ENCODE data around the gene INSM1.
A peak's percentile ranks its signal among the peaks of the same experiment; 100 is the strongest.

INSM1 gene, protein sequence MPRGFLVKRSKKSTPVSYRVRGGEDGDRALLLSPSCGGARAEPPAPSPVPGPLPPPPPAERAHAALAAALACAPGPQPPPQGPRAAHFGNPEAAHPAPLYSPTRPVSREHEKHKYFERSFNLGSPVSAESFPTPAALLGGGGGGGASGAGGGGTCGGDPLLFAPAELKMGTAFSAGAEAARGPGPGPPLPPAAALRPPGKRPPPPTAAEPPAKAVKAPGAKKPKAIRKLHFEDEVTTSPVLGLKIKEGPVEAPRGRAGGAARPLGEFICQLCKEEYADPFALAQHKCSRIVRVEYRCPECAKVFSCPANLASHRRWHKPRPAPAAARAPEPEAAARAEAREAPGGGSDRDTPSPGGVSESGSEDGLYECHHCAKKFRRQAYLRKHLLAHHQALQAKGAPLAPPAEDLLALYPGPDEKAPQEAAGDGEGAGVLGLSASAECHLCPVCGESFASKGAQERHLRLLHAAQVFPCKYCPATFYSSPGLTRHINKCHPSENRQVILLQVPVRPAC

DNA sequence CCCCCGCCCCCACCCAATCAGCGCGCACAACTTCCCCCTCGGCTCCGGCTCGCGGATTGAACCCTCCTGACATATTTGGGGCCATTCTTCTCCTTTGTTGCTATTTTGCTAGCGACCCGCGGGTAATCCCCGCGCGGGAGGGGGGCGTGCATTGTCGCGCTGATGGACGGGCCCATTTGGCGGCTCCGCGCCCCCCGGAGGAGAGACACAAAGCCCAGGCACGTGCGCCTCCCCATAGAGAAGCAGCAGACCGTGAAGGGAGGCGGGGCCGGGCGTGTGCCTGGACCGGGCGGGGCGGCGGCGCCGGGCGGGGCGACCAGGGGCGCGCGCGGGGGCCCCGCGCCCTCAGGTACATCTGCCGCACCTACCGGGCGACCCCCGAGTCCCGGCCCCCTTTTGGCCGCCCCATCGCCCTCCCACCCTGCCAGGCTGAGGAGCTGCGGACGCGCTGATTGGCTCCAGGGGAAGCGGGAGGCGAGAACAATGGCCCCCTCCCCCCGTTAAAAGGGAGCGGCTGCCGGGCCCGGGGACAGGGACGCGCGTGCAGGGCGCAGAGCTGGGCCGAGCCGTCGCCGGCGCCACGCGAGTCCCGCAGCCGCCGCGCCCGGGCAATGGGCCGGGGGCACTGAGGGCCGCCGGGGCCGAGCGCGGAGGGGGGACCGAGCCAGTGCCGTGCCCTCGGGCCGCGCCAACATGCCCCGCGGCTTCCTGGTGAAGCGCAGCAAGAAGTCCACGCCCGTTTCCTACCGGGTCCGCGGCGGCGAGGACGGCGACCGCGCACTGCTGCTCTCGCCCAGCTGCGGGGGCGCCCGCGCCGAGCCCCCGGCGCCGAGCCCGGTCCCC lies at the start of gene INSM1:
TSS of gene INSM1 (plus strand) at position 530 of the 843 bp plus-strand sequence. CDS start at position 694, 164 bp downstream.
- in situ Hi-C loops (cut with HindIII; ENCODE audit: low pct_ligation_motif_present, low pct_unique_long_range_greater_than_20kb, low sequenced_read_pairs), result no loop called here
- DNase-seq, result no peak

DNA sequence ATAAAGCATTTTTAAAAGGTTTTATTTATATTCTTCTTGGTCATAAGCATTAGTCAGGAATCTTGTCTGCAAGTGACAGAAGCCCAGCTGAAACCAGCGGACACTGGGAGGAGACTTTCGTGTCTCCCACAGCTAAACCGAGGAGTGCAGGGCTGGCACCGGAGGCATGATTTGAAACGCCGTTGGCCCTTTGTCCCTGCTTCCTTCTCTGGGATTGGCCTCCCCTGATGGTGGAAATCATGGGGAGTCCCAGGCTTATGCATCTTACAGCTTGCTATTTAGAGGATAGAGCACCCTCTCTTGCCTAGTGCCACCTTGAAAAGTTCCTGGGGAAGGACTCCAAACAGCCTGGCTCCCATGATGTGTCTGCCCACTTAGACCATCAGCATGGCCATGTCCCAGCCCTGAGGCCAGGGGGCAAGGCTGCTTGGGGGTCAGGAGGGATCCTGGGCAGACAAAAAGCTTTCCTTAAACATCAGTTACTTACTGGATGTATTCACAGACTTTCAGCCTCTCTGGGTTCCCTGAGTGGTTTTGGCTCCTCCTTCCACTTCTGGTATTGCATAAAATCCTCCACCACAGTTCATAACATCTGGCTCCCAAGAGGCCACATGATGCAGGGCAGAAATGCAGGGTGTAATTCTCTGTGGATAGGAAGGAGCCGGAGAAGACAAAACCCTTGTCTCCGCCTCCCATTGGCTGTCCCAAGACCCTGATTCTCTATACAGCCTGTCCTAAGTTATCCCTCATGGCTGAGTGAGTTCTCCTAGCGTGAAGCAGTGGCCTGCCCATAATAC lies 49.3 kb upstream of the INSM1 start:
- in situ Hi-C loops (cut with HindIII; ENCODE audit: low pct_ligation_motif_present, low pct_unique_long_range_greater_than_20kb, low sequenced_read_pairs), result no loop called here
- no peak for DNase-seq

DNA sequence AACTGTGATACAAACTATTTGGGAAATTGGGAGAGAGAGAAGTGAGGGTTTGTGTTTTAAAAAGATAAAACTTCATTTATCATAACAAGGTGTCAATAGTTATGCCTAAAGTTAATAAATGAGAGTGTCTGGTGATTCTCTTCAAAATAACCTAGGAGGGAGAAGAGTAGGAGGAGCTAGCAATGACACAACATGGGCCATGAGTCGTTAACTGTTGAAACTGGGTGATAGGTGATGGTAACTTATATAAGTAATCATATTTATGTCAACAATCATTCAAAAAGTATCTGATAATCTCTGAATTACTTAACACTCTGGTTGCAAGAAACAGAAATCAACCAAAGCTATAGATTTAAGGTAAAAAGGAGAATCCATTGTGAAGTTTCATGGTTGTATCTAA lies 46.8 kb upstream of the INSM1 start:
- in situ Hi-C loops (cut with HindIII; ENCODE audit: low pct_ligation_motif_present, low pct_unique_long_range_greater_than_20kb, low sequenced_read_pairs), result no loop called here
- no peak for DNase-seq

DNA sequence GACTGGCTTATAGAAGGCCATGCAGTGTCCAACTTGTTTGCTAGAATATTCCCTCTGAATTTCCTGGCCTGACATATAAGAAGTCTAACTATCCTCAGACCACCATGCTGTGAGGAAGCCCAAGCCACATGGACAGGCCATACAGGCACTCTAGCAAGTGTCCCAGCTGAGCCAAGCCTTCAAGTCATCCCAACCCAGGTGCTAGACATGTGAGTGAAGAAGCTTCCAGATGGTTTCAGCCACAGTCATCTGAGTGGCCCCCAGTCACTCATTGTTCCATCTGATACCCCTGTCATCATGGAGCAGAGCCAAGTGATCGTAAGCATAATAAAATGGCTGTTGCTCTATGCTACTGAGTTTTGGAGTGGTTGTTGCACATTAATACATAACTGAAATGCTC lies 46.0 kb upstream of the INSM1 start:
- DNase-seq, result no peak
- in situ Hi-C loops (cut with HindIII; ENCODE audit: low pct_ligation_motif_present, low pct_unique_long_range_greater_than_20kb, low sequenced_read_pairs), result no loop called here

DNA sequence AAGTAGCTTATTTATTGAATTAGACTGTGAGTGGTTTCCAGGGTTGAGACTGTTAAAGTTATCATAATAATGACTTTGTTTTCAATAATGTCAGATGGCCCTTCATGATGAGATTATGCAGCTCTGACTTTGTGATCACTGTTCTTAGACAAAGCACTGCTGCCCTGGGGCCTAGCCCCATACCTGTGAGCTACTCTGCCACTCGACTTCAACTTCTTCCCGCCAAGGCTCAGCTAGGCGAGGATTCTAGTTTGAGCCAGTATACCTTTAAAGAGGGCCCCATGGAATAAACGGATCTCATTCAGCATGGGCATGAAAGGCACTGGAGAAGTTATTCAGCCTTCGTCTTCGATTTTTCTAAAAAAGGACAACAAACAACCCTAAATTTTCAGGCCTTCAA lies 45.0 kb upstream of the INSM1 start:
- in situ Hi-C loops (cut with HindIII; ENCODE audit: low pct_ligation_motif_present, low pct_unique_long_range_greater_than_20kb, low sequenced_read_pairs), result no loop called here

DNA sequence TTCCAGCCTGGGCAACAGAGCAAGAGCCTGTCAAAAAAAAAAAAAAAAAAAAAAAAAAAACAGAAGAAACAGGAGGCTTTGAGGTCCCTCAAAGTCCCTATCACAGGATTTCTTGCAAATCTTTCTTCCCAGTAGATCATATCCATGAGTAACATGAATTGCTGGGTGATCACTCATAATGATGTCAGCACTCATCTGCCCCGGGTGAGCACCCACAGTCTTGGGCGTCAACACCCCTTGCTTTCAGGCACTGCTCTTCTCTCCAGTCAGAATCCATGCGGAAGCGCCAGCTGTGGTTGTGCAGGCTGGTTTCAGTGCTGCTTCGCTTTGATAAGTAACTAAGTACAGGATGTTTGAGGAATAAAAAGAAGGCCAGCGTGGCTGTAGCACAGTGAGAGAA lies 40.2 kb upstream of the INSM1 start:
- peak; percentile 93 for DNase-seq
- in situ Hi-C loops (cut with HindIII; ENCODE audit: low pct_ligation_motif_present, low pct_unique_long_range_greater_than_20kb, low sequenced_read_pairs), result no loop called here

More for the DNA sequence above, 45.0 kb upstream of the INSM1 start:
- no peak for DNase-seq

DNA sequence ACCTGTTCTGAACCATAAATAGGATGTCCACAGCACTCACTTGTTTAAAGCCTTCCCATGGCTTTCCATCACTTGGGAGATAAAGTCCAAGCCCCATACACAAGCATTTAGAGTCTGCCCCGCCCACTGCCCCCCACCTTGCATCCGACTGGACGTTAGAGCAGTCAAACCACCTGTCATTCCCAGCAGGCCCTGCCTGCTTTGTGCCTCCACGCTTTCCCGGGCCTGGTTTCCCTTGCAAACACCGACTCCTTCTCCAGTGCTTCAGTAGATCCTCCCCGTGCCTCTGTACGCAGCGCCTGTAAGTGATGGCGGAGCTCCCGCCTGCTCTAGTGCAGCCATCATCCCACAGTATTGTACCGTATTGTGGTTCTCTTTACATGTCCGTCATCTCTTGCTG lies 38.3 kb upstream of the INSM1 start:
- no peak for DNase-seq
- in situ Hi-C loops (cut with HindIII; ENCODE audit: low pct_ligation_motif_present, low pct_unique_long_range_greater_than_20kb, low sequenced_read_pairs), result no loop called here

DNA sequence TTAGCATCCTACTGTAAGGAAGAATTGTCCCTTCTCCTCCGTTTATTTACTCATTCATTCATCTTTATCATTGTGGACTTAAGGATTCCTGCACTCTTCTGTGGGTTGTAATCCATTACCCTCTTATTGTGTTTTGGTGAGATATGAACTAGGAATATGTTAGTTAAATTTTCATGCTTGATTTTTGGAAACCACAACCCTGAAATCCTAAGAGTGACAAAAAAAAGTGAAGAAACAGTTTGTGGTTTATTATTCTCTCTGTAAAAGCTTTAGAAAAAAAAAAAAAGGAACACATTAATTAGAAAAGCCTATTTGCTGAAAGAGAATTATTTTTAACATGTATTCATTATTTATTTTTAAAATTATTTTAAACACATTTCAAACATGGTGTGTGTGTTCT lies 36.7 kb upstream of the INSM1 start:
- no peak for DNase-seq

DNA sequence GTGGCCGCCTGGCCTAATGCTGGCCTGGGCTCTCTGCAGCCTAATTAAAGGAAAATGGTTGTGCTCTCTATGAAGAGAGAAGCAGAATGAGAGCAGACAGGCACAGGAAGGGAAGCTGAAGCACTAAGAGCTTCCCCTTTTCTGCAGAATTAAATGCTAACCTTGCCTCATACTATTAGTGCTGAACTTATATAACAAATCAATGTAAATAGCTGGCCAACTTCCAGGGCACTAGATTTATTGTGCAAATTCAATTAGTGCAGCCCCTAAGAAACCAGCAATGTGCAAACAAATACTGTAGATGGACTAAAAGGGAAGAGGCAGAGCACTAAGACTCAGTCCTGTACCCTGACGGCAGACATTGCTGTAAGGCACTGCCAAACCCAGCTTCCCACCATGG lies 36.1 kb upstream of the INSM1 start:
- in situ Hi-C loops (cut with HindIII; ENCODE audit: low pct_ligation_motif_present, low pct_unique_long_range_greater_than_20kb, low sequenced_read_pairs), result no loop called here
- DNase-seq, result no peak

More for the DNA sequence above, 36.7 kb upstream of the INSM1 start:
- in situ Hi-C loops (cut with HindIII; ENCODE audit: low pct_ligation_motif_present, low pct_unique_long_range_greater_than_20kb, low sequenced_read_pairs), result no loop called here

DNA sequence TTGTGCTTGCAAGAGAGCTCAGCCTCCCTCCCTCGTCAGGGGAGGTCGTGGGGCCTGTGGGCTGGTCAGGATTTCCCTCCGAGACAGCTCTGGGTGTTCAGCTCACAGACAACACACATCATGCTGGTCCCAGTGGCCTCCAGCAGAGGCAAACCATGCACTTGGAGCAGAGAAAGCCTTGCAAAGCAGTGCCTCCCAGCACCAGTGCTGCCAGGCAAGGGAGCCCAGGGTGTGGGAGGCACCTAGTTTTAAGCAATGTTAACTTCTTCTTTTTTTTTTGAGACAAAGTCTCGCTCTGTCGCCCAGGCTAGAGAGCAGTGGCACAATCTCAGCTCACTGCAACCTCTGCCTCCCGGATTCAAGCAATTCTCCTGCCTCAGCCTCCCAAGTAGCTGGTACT lies 34.0 kb upstream of the INSM1 start:
- in situ Hi-C loops (cut with HindIII; ENCODE audit: low pct_ligation_motif_present, low pct_unique_long_range_greater_than_20kb, low sequenced_read_pairs), result no loop called here

DNA sequence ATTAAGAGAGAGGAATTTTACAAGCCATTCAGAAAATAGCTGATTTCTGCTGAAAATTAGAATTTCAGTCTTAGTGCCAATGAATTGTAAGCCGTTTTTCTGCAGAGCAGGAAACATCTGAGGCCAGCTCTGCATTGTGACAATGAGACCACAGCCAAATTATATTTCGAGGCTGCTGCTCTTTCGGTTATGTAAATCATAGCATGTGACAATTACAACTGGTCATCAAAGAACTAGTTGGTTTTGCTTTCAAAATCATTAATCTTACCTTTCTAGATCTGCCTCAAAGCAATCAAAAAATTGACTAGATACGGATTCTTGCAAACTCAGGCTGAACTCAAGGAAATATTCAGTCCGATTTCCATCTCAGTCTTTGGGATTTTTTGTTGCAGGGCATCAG lies 33.4 kb upstream of the INSM1 start:
- DNase-seq, result no peak
- in situ Hi-C loops (cut with HindIII; ENCODE audit: low pct_ligation_motif_present, low pct_unique_long_range_greater_than_20kb, low sequenced_read_pairs), result no loop called here

More for the DNA sequence above, 34.0 kb upstream of the INSM1 start:
- no peak for DNase-seq

DNA sequence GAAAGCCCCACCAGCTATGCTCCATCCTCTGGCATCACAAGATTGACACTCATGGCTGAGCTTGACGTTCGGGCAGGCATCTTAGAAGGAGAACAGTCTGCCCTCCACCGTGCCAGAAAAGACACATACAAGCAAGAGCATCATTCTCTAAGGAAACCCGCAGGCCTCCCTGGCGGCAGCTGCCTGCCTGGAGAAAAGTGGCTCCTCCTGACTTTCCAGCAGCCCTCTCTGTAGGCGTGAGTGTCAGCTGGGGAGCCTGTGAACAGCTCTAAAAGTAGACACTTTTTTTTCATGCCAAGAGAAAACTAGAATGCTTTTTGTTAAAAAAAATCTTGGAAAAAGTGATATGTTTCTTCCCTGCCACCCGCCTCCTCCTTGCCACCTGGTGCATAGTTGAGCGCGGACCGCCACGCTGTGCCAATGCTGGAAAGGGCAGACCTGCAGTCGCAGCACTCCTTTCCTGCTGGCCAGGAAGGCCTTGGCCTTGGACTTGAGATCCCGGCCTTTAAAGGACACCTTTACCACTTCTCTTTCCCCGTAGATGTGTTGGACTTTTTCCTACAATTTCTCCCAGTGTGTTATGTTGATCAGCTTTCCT lies 29.7 kb upstream of the INSM1 start:
- DNase-seq, result no peak
- in situ Hi-C loops (cut with HindIII; ENCODE audit: low pct_ligation_motif_present, low pct_unique_long_range_greater_than_20kb, low sequenced_read_pairs), result no loop called here

DNA sequence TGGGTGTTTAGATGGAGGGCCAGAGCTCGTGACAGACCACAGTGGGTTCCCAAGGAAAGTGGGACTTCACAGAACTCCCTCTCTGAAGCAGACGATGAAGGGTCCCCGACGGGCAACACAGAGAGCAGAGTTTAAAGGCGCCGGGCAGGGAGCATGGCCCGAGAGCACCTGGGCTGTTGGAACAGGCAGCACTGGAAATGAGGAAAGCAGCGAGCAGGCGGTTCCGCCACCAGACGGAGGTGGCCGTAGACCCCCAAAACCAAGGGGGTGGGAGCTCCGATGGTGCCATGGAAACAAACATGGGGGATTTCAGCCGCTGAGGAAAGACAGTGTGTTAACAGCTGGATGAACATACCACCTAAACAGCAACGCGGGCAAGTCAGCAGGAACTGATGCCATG lies 27.5 kb upstream of the INSM1 start:
- no peak for DNase-seq
- in situ Hi-C loops (cut with HindIII; ENCODE audit: low pct_ligation_motif_present, low pct_unique_long_range_greater_than_20kb, low sequenced_read_pairs), result no loop called here

DNA sequence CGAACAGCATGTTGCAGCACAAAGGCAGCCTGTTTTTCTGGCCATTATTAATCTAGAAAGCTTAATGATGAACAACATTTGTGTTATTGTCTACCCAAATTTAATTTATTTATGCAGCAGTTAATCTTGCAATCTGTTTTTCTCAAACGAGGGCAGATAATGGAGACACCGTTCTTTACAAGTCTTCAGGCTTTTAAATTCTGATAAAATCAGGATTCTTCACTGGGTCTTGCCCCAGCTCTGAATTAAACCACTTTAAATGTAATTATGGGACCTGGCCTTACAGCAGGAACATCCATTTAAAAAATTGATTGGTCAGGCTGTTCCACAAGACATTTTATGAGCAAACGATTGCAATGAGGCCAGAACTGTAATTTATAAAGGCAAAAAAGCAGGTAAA lies 26.5 kb upstream of the INSM1 start:
- in situ Hi-C loops (cut with HindIII; ENCODE audit: low pct_ligation_motif_present, low pct_unique_long_range_greater_than_20kb, low sequenced_read_pairs), result no loop called here
- DNase-seq, result no peak

DNA sequence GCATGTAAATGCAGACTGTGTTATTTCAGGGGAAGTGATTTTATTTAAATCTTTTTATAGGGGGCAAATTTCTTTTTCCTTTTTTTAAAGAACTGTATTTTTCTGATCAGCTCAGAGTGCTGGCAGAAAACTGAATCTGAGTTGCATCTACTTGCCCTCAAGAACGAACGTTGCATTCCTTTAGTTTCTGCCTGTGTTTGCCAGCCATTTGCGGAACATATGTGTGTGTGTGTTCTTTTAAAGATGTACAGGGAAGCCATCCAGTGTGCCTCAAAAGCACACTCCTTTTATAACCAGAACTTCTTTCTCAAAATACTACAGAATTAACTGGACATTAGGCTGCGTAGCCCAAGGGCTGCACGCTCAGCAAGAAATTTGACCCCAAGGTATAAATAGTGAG lies 25.8 kb upstream of the INSM1 start:
- in situ Hi-C loops (cut with HindIII; ENCODE audit: low pct_ligation_motif_present, low pct_unique_long_range_greater_than_20kb, low sequenced_read_pairs), result no loop called here
- DNase-seq, result no peak

DNA sequence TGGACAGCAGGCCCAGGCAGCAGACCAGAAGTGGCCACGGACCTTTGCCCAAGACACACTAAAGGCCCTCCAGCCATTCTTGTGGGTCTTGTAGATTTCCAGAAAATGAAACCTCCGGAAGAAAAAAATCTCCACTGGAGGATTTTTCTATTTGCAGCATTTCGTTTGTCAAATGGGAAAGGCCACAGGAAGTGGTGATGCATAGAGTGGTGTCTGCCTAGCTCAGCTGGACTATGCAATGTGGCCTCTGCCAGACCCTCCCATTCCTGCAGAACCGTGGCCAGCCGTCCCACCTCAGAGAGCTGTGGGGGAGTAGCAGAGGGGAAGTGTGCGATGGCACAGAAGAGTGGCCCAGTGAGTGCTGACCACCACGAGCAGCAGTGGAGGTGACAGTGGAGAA lies 24.0 kb upstream of the INSM1 start:
- no peak for DNase-seq
- in situ Hi-C loops (cut with HindIII; ENCODE audit: low pct_ligation_motif_present, low pct_unique_long_range_greater_than_20kb, low sequenced_read_pairs), result no loop called here

DNA sequence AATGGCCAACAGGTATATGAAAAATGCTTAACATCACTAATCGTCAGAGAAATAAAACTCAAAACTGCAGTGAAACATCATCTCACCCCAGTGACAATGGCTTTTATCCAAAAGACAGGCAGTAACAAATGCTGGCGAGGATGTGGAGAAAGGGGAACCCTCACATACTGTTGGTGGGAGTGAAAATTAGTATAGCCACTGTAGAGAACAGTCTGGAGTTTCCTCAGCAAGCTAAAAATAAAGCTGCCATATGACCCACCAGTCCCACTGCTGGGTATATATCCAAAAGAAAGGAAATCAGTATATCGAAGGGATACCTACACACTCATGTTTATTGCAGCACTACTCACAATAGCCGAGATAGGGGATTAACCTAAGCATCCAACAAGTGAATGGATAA lies 23.4 kb upstream of the INSM1 start:
- no peak for DNase-seq
- in situ Hi-C loops (cut with HindIII; ENCODE audit: low pct_ligation_motif_present, low pct_unique_long_range_greater_than_20kb, low sequenced_read_pairs), result no loop called here

DNA sequence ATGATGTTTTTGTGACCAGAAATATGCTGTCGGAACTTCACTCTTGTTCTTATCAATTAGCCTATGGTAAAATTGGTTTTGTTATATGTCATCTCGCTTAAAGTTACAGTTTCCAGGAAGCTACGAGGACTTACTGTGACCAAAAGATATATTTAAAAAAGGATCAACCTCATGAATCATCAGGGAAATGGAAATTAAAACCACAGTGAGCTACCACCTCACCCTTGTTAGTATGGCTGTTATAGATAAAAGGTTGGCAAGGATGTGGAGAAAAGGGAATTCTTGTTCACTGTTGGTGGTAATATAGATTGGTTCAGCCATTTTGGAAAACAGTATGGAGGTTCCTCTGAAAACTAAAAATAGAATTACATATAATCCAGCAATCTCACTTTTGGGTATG lies 14.3 kb upstream of the INSM1 start:
- DNase-seq, result no peak
- in situ Hi-C loops (cut with HindIII; ENCODE audit: low pct_ligation_motif_present, low pct_unique_long_range_greater_than_20kb, low sequenced_read_pairs), result no loop called here
